Measurements from ENCODE around the gene INPPL1. TPM values are rescaled to one million over a fixed set of nuclear protein-coding genes. Genes with fewer than 3 reads are reported as not detected.

The INPPL1 gene
- total RNA-seq, 1 donor from 2014 or later, result 37.7 TPM

GRCh38 chr11:72280726-72281315, 56.3 kb downstream of the INPPL1 start:
- no peak for DNase-seq

- DNase-seq, result no peak
Measured at GRCh38 chr11:72283947-72284346, 59.4 kb downstream of the INPPL1 start.

GRCh38 chr11:72287293-72287692, 62.7 kb downstream of the INPPL1 start:
- DNase-seq, result no peak

Other genes starting within 250 kb of the INPPL1 start
- 3.7 TPM for gene IL18BP, start 225.9 kb upstream of the INPPL1 start, total RNA-seq
- 191 TPM for gene NUMA1, start 144.2 kb upstream of the INPPL1 start, total RNA-seq
- 2.4 TPM for gene LRRC51, start 143.9 kb upstream of the INPPL1 start, total RNA-seq
- gene LAMTOR1, start 121.5 kb upstream of the INPPL1 start, total RNA-seq, result 34.1 TPM
- not detected for gene TOMT, start 118.8 kb upstream of the INPPL1 start, total RNA-seq
- 9.7 TPM for gene ANAPC15, start 112.1 kb upstream of the INPPL1 start, total RNA-seq
- gene FOLR3, start 89.0 kb upstream of the INPPL1 start, total RNA-seq, result 0.59 TPM
- gene FOLR1, start 32.6 kb upstream of the INPPL1 start, total RNA-seq, result 0.69 TPM
- gene FOLR2, start 8.0 kb upstream of the INPPL1 start, total RNA-seq, result 25.7 TPM
- not detected for gene PHOX2A, start 19.4 kb downstream of the INPPL1 start, total RNA-seq
- gene CLPB, start 209.8 kb downstream of the INPPL1 start, total RNA-seq, result 11.8 TPM